HepG2 (cell line): ENCODE results near the gene TMEM141. TPM values are rescaled to one million over a fixed set of nuclear protein-coding genes. Genes with fewer than 3 reads are reported as not detected.
A peak's percentile ranks its signal among the peaks of the same experiment; 100 is the strongest.

Experiments used
- ATAC-seq: fragments of 200-7000 bp; cut with Tn5 transposase; 3 replicates; pipeline ENCODE4 v1.9.1; 2020; ENCODE audit warnings: mild to moderate bottlenecking, moderate library complexity
- BruUV-seq: library from RNA; stranded (reverse); fragments of 400-500 nt; replicated peaks from 2 replicates; lab custom pipeline; 2021; lab: Mats Ljungman, UMichigan
- CTCF ChIA-PET: fragments of 300-600 bp; formaldehyde crosslinking; extraction: SDS; loops from one replicate; lab custom pipeline; 2021; ENCODE audit warnings: low total read pairs, inconsistent platforms, low intra/inter-chr PET ratio; lab: Yijun Ruan, JAX
- POLR2A ChIA-PET: fragments of 350-600 bp; sonication (Branson Sonifier 250); formaldehyde crosslinking; loops from one replicate; lab custom pipeline; 2020; ENCODE audit warnings: antibody characterized with exemption, inconsistent platforms; lab: Yijun Ruan, JAX
- DNase-seq: peaks from one replicate; pipeline ENCODE4 v3.0.0-alpha.2; 2015; ENCODE audit warnings: low spot score
- FAIRE-seq: peaks from 3 replicates; lab custom pipeline; 2011; peaks lifted over from hg19 to GRCh38; lab: Jason Lieb, UNC
- H2AFZ ChIP-seq: one replicate; pipeline ENCODE4 v1.6.1; 2011; ENCODE audit warnings: low read length, inconsistent platforms
- H3K27ac ChIP-seq: fragments of 300-600 bp; 3 replicates; pipeline ENCODE4 v1.8.0; 2011; ENCODE audit warnings: mixed run types, mild to moderate bottlenecking, mixed read lengths, low read length, inconsistent platforms; ENCODE audit not compliant: insufficient read depth; ENCODE audit errors: extremely low read length
- H3K27me3 ChIP-seq, 2 experiments: fragments of 200-600 bp in 1 of 2; 2 replicates in 1 of 2; 3 replicates in 1 of 2; pipeline versions ENCODE4 v1.6.0 to v1.8.0; 2011; ENCODE audit warnings: low read length in 2 of 2, mild to moderate bottlenecking in 2 of 2, moderate library complexity in 2 of 2, inconsistent platforms in 1 of 2; ENCODE audit not compliant: insufficient read depth in 2 of 2, control insufficient read depth in 1 of 2
- H3K36me3 ChIP-seq, 2 experiments: fragments of 200-600 bp in 1 of 2; replicated peaks in 1 of 2; 2 replicates in 1 of 2; 3 replicates in 1 of 2; pipeline versions ENCODE4 v1.5.1 to v1.8.0; 2011; ENCODE audit warnings: low read length in 2 of 2, inconsistent platforms in 1 of 2; ENCODE audit not compliant: insufficient read depth in 2 of 2, control insufficient read depth in 1 of 2
- H3K4me1 ChIP-seq: 2 replicates; pipeline ENCODE4 v1.5.1; 2012; ENCODE audit warnings: low read length, inconsistent platforms; ENCODE audit not compliant: insufficient read depth
- H3K4me2 ChIP-seq: 2 replicates; pipeline ENCODE4 v1.6.0; 2011; ENCODE audit warnings: low read depth, low read length, inconsistent platforms
- H3K4me3 ChIP-seq, 3 experiments: fragments of 200-600 bp in 1 of 3; sonication (generic), shearing (Covaris generic) in 1 of 3; replicated peaks in 1 of 3; 2 replicates each; pipeline ENCODE4 v1.5.1; 2011 to 2016; ENCODE audit warnings: low read length in 3 of 3, inconsistent platforms in 2 of 3, low read depth in 2 of 3, mild to moderate bottlenecking in 2 of 3, control low read depth in 1 of 3, mixed read lengths in 1 of 3; ENCODE audit not compliant: insufficient read depth in 1 of 3
- H3K79me2 ChIP-seq: one replicate; pipeline ENCODE4 v1.6.1; 2011; ENCODE audit warnings: low read length, inconsistent platforms; ENCODE audit not compliant: insufficient read depth
- H3K9ac ChIP-seq: 2 replicates; pipeline ENCODE4 v1.6.0; 2011; ENCODE audit warnings: mild to moderate bottlenecking, low read depth, low read length, inconsistent platforms; ENCODE audit not compliant: insufficient read depth
- H3K9me3 ChIP-seq: 2 replicates; pipeline ENCODE4 v1.5.1; 2012; ENCODE audit warnings: mild to moderate bottlenecking, low read length
- H4K20me1 ChIP-seq: 2 replicates; pipeline ENCODE4 v1.6.0; 2011; ENCODE audit warnings: inconsistent platforms, mild to moderate bottlenecking, low read length, moderate library complexity; ENCODE audit not compliant: insufficient read depth
- ARNT ChIP-seq: fragments of 450-650 bp; IDR thresholded peaks from 2 replicates; pipeline ENCODE4 v1.6.1; 2017
- BHLHE40 ChIP-seq: IDR thresholded peaks from 2 replicates; pipeline ENCODE4 v1.6.1; 2011; ENCODE audit warnings: low read length, improper control_type of control experiment
- DMAP1 ChIP-seq: IDR thresholded peaks from 2 replicates; pipeline ENCODE4 v1.6.1; 2016
- LCORL ChIP-seq, 2 experiments: fragments of 450-650 bp in 1 of 2; sonication (generic) in 1 of 2; formaldehyde crosslinking in 1 of 2; IDR thresholded peaks; 2 replicates each; pipeline versions ENCODE4 v1.5.0 to v1.6.1; 2017 to 2020; ENCODE audit warnings: antibody characterized with exemption in 1 of 2, missing genetic modification reagents in 1 of 2
- UBTF ChIP-seq: sonication (generic); formaldehyde crosslinking; IDR thresholded peaks from 2 replicates; pipeline ENCODE4 v1.4.0; 2020; ENCODE audit warnings: mild to moderate bottlenecking, missing genetic modification reagents
- ZBTB21 ChIP-seq: sonication (generic); formaldehyde crosslinking; IDR thresholded peaks from 2 replicates; pipeline ENCODE4 v1.4.0; 2020; ENCODE audit warnings: missing genetic modification reagents
- ZMYM3 ChIP-seq: sonication (generic); formaldehyde crosslinking; IDR thresholded peaks from 2 replicates; pipeline ENCODE4 v1.5.1; 2020; ENCODE audit warnings: mild to moderate bottlenecking, missing genetic modification reagents
- ZNF232 ChIP-seq: sonication (generic); formaldehyde crosslinking; IDR thresholded peaks from 2 replicates; pipeline ENCODE4 v1.4.0; 2020; ENCODE audit warnings: missing genetic modification reagents, borderline replicate concordance
- ZNF576 ChIP-seq: sonication (generic); formaldehyde crosslinking; IDR thresholded peaks from 2 replicates; pipeline ENCODE4 v1.4.0; 2020; ENCODE audit warnings: mild to moderate bottlenecking, missing genetic modification reagents
- ZNF768 ChIP-seq: sonication (generic); formaldehyde crosslinking; IDR thresholded peaks from 2 replicates; pipeline ENCODE4 v1.4.0; 2020; ENCODE audit warnings: missing genetic modification reagents
- WGBS: methylation state at CpG from one replicate; pipeline ENCODE4 v1.1.6; 2017; ENCODE audit warnings: low lambda C conversion rate; 5-methylcytosine and 5-hydroxymethylcytosine counted together
- in situ Hi-C: cut with HindIII; loops from 2 replicates; pipeline ENCODE4 v1.10.0; 2017; ENCODE audit warnings: low pct_unique_long_range_greater_than_20kb; ENCODE audit not compliant: extremely low pct_ligation_motif_present
- intact Hi-C: fragments of 100-400 bp; cut with micrococcal nuclease; formaldehyde crosslinking; loops from one replicate; pipeline ENCODE4 v1.10.0; 2022; ENCODE audit not compliant: unreplicated experiment
- polyA plus RNA-seq, 8 experiments: library from polyadenylated mRNA; depleted of rRNA in 3 of 8; stranded (reverse) in 7 of 8; unstranded in 1 of 8; fragments of >200 nt; fragmentation: Illumina TruSeq in 4 of 8; extraction: Trizol in 4 of 8; gene quantifications; 2 replicates each; pipeline versions ENCODE4 v1.2.1 to v1.2.3, GENCODE V29; 2011 to 2016; ENCODE audit warnings: low read depth in 4 of 8, missing spikeins in 1 of 8, mixed read lengths in 1 of 8; ENCODE audit not compliant: insufficient read depth in 1 of 8
- total RNA-seq, 5 experiments: library from RNA; depleted of rRNA; stranded (reverse); fragments of >200 nt; fragmentation: Illumina TruSeq; extraction: Trizol; gene quantifications; 2 replicates each; pipeline ENCODE4 v1.2.3, GENCODE V29; 2016; ENCODE audit warnings: low read depth in 1 of 5

TMEM141 gene
- total and polyA plus RNA-seq, 2 of the 13 experiments (the other 11 are each of a cell fraction or from before 2014, with no cell fraction given) = 81.0 to 202 TPM

DNA sequence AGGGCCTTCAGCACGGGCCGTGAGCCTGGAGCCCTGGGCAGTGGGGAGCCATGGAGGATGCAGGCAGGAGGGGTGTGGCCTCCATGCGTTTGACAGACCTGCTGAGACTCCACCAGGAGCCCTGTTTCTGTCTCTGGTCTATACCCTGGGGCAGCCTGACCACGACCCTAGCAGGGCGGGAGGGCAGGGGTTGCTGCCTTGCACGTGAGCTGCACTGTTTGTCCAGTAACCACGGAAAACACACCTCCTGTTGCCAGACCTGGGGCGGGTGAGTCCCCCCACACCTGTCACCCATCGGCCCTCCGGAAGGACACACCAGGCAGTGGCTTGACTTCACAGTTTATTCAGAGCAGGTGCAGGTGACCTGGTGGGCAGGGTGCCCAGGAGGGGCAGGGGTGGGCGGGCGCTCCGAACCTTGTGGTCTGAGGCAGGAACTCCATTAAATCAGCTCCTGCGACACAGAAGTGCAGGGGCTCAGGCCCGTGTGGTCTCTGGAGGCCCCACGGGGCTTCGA is 37.0 kb upstream of the TMEM141 start:
- TF ChIP-seq LCORL (IDR thresholded peaks at IDR 0.05) (no peak), LCORL (CRISPR knock-in tag; IDR thresholded peaks at IDR 0.05) (no peak), UBTF (CRISPR knock-in tag) (no peak), ZNF768 (CRISPR knock-in tag) (peak; percentile 58; the same call in 1 of the 2 replicates), ZNF232 (no peak), BHLHE40 (peak; percentile 73), ZBTB21 (no peak), ARNT (no peak), DMAP1 (CRISPR knock-in tag) (peak; percentile 30; the same call in 1 of the 2 replicates), ZMYM3 (CRISPR knock-in tag) (0 out of 2 replicates have a peak, but pooled peaks have one; percentile 14), ZNF576 (CRISPR knock-in tag) (no peak)
- intact Hi-C loops (no loop called here), in situ Hi-C loops (no loop called here)
- DNase-seq (no peak), ATAC-seq (no peak), FAIRE-seq (no peak)
- ChIA-PET POLR2A (interaction anchor here (0.8 kb wide), 1 partner anchor 26 kb away, joined by 3 read pairs; no protein-coding TSS in a partner anchor), CTCF (no interaction called here)
- no peaks in the 10 kb centered on the region for H3K36me3 ChIP-seq
- H3K4me1 ChIP-seq = peaks cover 12% of the 10 kb centered on the region; the same call in 1 of the 2 replicates
- H3K9me3 ChIP-seq = peaks cover 15% of the 10 kb centered on the region
- H2AFZ ChIP-seq = no peak overlapping the region
- no peak overlapping the region for H3K9ac ChIP-seq
- H4K20me1 ChIP-seq = no peaks in the 10 kb centered on the region
- peaks cover 11 to 48% of the 10 kb centered on the region in 2 experiments; a peak in 4 of 5 replicates for H3K27me3 ChIP-seq
- H3K27ac ChIP-seq = no peak overlapping the region
- H3K79me2 ChIP-seq = no peaks in the 10 kb centered on the region
- 0% methylated on average over 1 of the region's 17 CpGs for WGBS
- H3K4me3 ChIP-seq = no peak overlapping the region
- no peak overlapping the region for H3K4me2 ChIP-seq
- no TSS peak for BruUV-seq
